Colonic mucosa (tissue), 4 donors: ENCODE data around the gene MARK3. TPM values are rescaled to one million over a fixed set of nuclear protein-coding genes. Genes with fewer than 3 reads are reported as not detected.

ENCODE experiments used
- DNase-seq: peaks from one replicate; pipeline ENCODE4 v3.0.0-alpha.2; 2020
- H3K27ac ChIP-seq: fragments of 200-600 bp; one replicate; pipeline ENCODE4 v1.8.0; 2021
- H3K27me3 ChIP-seq: fragments of 200-600 bp; one replicate; pipeline ENCODE4 v1.8.0; 2021
- H3K36me3 ChIP-seq: fragments of 200-600 bp; one replicate; pipeline ENCODE4 v1.8.0; 2021
- H3K4me1 ChIP-seq: fragments of 200-600 bp; one replicate; pipeline ENCODE4 v1.8.0; 2021; ENCODE audit warnings: mild to moderate bottlenecking
- H3K4me3 ChIP-seq: fragments of 200-600 bp; one replicate; pipeline ENCODE4 v1.8.0; 2021
- H3K9ac ChIP-seq, 2 donors: one replicate each; pipeline ENCODE4 v1.7.0; 2013; ENCODE audit warnings: control low read depth in 2 of 2, low read depth in 2 of 2, low read length in 2 of 2
- H3K9me3 ChIP-seq: fragments of 200-600 bp; one replicate; pipeline ENCODE4 v1.8.0; 2021
- CTCF ChIP-seq: fragments of 200-600 bp; IDR thresholded peaks from one replicate; pipeline ENCODE4 v1.8.0; 2022; ENCODE audit warnings: antibody characterized with exemption, mild to moderate bottlenecking
- intact Hi-C: fragments of 100-400 bp; cut with DNase I; formaldehyde crosslinking; loops from one replicate; pipeline ENCODE4 v1.14.1; 2022
- total RNA-seq, 2 donors: library from RNA; stranded (reverse); fragmentation: NEBNext Ultra II Directional in 1 of 2; extraction: Animal tissue kit (Norgen Biotek cat#: 25700) in 1 of 2; gene quantifications; one replicate each; pipeline ENCODE4 v1.2.1, GENCODE V29; 2021
- donor health status: healthy.
- donor health status: DM: no; HTN: no; CAD: no.
- donor health status: DM: no; HTN: no; CAD: no.

Gene MARK3
- total RNA-seq, 2 donors from 2014 or later: 52.5 to 63.6 TPM

DNA sequence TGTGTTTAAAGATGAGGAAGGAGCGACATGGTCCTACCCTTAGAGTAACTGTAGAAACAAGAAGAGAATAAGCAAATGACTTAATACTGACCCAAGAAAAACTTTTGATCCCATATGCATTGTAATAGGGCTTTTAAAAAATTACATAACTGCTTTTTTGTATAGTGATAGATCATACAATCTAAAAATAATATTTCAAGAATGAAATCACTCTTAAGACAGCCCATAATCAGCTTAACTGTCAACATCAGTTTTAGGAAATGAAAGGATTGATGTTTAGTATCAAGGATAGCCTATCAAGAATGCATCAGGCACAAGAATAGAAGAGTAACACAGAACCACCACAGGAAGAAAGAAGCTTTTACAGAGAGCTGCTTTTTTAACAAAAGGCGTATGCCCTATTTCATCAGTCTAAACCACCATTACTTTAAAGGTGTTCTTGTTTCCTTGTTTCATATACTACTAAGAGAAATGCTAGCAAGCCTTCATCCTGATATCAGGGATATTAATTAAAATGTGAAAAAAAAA is 64.5 kb downstream of the MARK3 start:
- no peaks in the 10 kb centered on the region for H3K4me1 ChIP-seq
- H3K9ac ChIP-seq: no peak overlapping the region
- H3K27ac ChIP-seq: no peak overlapping the region
- no peaks in the 10 kb centered on the region for H3K9me3 ChIP-seq
- intact Hi-C loops: no loop called here
- H3K27me3 ChIP-seq: no peaks in the 10 kb centered on the region
- DNase-seq: no peak
- no peak for TF ChIP-seq CTCF
- no peak overlapping the region for H3K4me3 ChIP-seq
- H3K36me3 ChIP-seq: no peaks in the 10 kb centered on the region

- TF ChIP-seq CTCF: no peak
- Histone ChIP-seq H3K9me3 (no peaks in the 10 kb centered on the region), H3K27ac (no peak overlapping the region)
Measured at GRCh38 chr14:103450416-103450815, 65.2 kb downstream of the MARK3 start.

DNA sequence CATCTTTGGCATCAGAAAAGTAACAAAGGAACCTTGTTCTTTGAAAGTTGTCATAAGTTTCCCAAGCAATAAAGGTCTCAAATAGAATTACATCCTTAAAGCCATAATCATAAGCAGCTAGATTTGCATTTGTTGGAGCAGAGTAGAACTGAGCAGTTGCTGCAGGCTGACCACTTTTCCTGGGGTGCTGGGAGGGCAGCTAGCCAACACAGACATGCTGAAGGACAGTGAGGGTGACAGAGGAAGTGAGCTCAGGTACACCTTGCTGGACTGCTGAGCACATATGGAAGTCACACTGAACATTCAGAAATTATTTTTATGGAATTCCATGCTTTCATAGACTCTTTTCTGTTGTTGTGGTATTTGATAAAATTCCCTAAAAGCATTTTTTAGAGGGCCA is 66.2 kb downstream of the MARK3 start:
- H3K27me3 ChIP-seq: no peaks in the 10 kb centered on the region
- no peak overlapping the region for H3K9ac ChIP-seq
- TF ChIP-seq CTCF: no peak
- DNase-seq: no peak
- no peaks in the 10 kb centered on the region for H3K9me3 ChIP-seq
- H3K27ac ChIP-seq: no peak overlapping the region
- intact Hi-C loops: no loop called here
- H3K36me3 ChIP-seq: no peaks in the 10 kb centered on the region
- H3K4me3 ChIP-seq: no peak overlapping the region
- no peaks in the 10 kb centered on the region for H3K4me1 ChIP-seq

More at GRCh38 chr14:103450416-103450815, 65.2 kb downstream of the MARK3 start:
- H3K9ac ChIP-seq: no peak overlapping the region
- H3K27me3 ChIP-seq: no peaks in the 10 kb centered on the region
- DNase-seq: no peak
- no peaks in the 10 kb centered on the region for H3K4me1 ChIP-seq
- no peaks in the 10 kb centered on the region for H3K36me3 ChIP-seq
- intact Hi-C loops: no loop called here
- no peak overlapping the region for H3K4me3 ChIP-seq

DNA sequence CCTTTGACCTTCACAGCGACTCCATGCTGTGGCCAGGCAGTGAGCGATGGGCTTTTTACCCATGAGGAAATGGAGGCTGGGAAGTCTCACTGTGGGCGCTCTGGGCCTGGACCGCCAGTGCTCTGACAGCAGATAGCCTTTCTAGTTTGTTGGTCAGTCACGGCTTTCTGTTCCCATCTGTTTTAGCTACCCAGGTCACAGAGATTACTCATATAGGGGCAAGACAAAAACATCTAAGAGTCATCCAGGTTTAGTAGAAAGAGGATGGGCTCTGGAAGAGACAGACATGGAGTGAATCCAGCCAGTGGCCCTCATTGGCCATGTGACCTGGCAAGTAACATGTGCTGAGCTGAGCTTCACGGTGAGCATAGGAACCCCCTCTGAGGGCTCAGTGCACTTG is 68.6 kb downstream of the MARK3 start:
- Histone ChIP-seq H3K4me3 (no peak overlapping the region), H3K36me3 (no peaks in the 10 kb centered on the region), H3K27ac (no peak overlapping the region), H3K4me1 (no peaks in the 10 kb centered on the region), H3K9me3 (no peaks in the 10 kb centered on the region), H3K27me3 (no peaks in the 10 kb centered on the region), H3K9ac (no peak overlapping the region)
- DNase-seq: no peak
- intact Hi-C loops: no loop called here
- TF ChIP-seq CTCF: no peak

- no peak overlapping the region for H3K9ac ChIP-seq
- no peak for TF ChIP-seq CTCF
- no peaks in the 10 kb centered on the region for H3K27me3 ChIP-seq
- intact Hi-C loops: no loop called here
- H3K36me3 ChIP-seq: no peaks in the 10 kb centered on the region
- H3K27ac ChIP-seq: no peak overlapping the region
- no peaks in the 10 kb centered on the region for H3K9me3 ChIP-seq
- no peak for DNase-seq
- H3K4me1 ChIP-seq: no peaks in the 10 kb centered on the region
- H3K4me3 ChIP-seq: no peak overlapping the region
Measured at GRCh38 chr14:103456167-103456835, 71.1 kb downstream of the MARK3 start.
